DND-41 (cell line): ENCODE results near the gene NLGN1.

ENCODE experiments used
- EZH2 ChIP-seq: IDR thresholded peaks from 3 replicates; pipeline ENCODE4 v1.6.1; 2012; ENCODE audit warnings: borderline replicate concordance, low read depth, mild to moderate bottlenecking, moderate library complexity, low read length, inconsistent platforms; ENCODE audit not compliant: severe bottlenecking
- TF ChIP-seq, protein P1 (sequence below): IDR thresholded peaks from 2 replicates; pipeline ENCODE4 v1.5.1; 2012; ENCODE audit warnings: borderline replicate concordance, low read length, moderate library complexity, mild to moderate bottlenecking; ENCODE audit not compliant: poor library complexity, severe bottlenecking; ENCODE audit errors: extremely low read depth

DNA sequence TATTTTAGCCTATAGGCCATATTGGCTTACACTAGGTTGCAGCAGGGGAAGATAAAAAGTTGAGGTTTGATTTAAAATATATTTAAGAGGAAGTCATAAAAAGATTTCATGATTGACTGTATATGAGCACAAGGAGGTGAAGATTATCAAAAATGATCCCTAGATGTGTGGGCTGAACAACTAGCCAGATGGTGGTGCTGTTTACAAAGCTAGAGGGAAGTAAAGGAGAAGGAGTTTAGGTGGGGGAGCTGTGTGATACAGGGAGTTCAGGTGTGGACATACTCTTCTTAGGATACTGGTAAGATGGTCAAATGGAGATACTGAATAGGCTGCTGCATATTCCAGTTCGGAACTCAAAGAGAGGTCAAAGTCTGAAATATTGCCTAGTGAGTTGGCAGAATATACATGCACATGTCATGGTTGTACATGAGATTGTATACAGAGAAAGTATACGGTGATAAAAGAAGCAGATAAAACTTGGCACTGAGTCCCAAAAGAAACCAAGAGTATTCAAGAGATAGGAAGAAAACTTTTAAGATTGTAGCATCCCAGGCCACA is 727.8 kb downstream of the NLGN1 start:
- TF ChIP-seq, protein P1, sequence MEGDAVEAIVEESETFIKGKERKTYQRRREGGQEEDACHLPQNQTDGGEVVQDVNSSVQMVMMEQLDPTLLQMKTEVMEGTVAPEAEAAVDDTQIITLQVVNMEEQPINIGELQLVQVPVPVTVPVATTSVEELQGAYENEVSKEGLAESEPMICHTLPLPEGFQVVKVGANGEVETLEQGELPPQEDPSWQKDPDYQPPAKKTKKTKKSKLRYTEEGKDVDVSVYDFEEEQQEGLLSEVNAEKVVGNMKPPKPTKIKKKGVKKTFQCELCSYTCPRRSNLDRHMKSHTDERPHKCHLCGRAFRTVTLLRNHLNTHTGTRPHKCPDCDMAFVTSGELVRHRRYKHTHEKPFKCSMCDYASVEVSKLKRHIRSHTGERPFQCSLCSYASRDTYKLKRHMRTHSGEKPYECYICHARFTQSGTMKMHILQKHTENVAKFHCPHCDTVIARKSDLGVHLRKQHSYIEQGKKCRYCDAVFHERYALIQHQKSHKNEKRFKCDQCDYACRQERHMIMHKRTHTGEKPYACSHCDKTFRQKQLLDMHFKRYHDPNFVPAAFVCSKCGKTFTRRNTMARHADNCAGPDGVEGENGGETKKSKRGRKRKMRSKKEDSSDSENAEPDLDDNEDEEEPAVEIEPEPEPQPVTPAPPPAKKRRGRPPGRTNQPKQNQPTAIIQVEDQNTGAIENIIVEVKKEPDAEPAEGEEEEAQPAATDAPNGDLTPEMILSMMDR: peak; percentile 50
- TF ChIP-seq EZH2: no peak
